Epithelial cell of esophagus (primary cell): ENCODE results near the gene ENAM.

ENCODE experiments used
- DNase-seq: peaks from one replicate; pipeline ENCODE4 v3.0.0; 2010; ENCODE audit warnings: low read depth
- H3K4me3 ChIP-seq: 2 replicates; pipeline ENCODE4 v1.5.1; 2011; ENCODE audit warnings: mild to moderate bottlenecking, low read length, control low read depth
- CTCF ChIP-seq: IDR thresholded peaks from 2 replicates; pipeline ENCODE4 v1.5.1; 2011; ENCODE audit warnings: low read depth, mild to moderate bottlenecking, low read length, control low read depth, inconsistent platforms; ENCODE audit not compliant: insufficient read depth; ENCODE audit errors: missing control alignments

ENAM gene

GRCh38 chr4:70628444-70628843 lies at the start of gene ENAM:
Gene ENAM, plus strand, starts transcription at chr4:70628744. Its CDS starts 757 bp downstream, at chr4:70629501.
- no peak within 1 kb of the TSS for H3K4me3 ChIP-seq
- DNase-seq, result no peak
- no peak for TF ChIP-seq CTCF

GRCh38 chr4:70581980-70582379 lies 46.6 kb upstream of the ENAM start:
- H3K4me3 ChIP-seq, result no peak overlapping the region
- no peak for TF ChIP-seq CTCF
- no peak for DNase-seq

GRCh38 chr4:70583952-70584834 lies 44.4 kb upstream of the ENAM start:
- peak; percentile 92 for DNase-seq
- no peak for TF ChIP-seq CTCF
- H3K4me3 ChIP-seq, result no peak overlapping the region

- no peak for TF ChIP-seq CTCF
- H3K4me3 ChIP-seq, result no peak overlapping the region
- no peak for DNase-seq
Observed at GRCh38 chr4:70586841-70587240, 41.7 kb upstream of the ENAM start.

GRCh38 chr4:70589785-70590184 lies 38.8 kb upstream of the ENAM start:
- H3K4me3 ChIP-seq, result no peak overlapping the region
- DNase-seq, result no peak
- no peak for TF ChIP-seq CTCF

DNA sequence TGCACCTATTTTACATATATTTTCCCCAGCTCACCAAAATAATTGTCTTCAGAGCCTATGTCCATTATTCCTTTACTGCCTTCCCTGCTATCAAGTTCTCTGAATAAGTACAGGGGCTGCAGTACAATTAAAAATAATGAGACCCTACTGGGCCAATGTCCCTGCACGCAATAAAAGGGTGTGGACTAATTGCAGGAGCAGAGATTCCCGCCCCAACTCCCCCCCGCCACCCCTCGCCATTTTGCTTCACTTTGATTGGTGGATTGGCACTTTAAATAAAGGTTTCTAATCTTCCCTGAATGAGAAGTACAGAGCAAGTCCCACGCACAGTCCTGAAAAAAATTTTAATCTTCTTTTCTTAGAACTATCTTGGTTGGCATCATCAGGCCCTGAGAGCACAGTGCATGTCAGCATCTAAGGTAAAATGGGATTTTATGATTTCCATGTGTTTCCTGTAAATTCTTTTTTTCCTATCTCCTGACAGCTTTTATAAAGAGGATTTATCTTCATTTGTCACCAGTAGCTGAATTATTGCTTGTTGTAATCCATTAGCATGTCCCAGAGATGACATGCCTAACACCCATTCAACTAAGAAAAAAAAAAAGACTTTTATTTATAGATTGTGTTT lies 36.5 kb upstream of the ENAM start, which contains the start of gene AMBN:
AMBN (plus strand) TSS at position 302 of the 628 bp plus-strand sequence; CDS start at position 405, 103 bp downstream.
- no peak for TF ChIP-seq CTCF
- DNase-seq, result no peak
- H3K4me3 ChIP-seq, result no peak within 1 kb of the TSS
